ENCODE results near the gene ZNF772.

DNA sequence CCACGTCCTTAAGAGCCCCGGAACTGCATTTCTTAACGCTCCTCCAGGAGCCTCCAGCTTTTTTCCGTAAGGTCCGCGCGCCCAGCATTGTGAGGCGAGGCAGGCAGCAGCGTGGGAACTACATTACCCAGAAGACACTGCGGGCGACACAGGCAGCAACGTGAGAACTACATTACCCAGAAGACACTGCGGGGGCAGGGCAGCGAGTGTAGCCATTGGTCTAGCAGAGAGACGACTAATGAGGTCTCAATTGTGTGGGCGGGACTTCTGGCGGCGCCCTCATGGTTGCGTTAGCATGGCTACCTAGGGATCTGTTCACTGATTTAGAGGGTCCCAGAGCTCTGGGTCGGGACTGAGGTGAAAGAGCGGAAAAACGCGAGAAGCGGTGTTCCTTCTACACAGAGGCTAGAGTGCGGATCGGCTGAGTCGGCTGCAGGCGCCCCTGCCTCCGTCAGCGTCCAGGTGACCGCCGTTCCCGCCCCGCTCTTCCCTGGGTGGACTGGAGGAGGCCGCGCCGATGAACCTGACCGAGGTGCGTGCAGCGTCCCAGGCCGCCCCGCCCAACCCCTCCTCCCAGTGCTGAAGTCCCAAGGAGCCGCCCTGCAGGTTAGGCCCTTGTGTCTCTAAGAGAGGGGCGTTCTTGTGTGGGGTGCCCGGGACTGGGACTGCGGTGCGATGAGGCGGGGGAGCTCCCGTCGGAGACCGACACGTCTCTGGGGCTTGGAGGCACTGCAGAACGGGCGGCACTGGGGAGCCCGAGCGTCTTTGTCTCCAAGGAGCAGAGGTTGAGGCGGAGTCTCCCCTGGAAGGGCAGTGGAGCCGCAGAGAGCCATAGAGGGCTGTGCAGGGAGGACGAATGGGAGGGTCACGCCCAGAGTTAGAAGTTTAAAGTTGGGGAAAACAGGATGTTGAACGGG, 42.0 kb downstream of the ZNF772 start, which contains the start of gene ZNF749:
- TF ChIP-seq RAD21 (IDR thresholded peaks at IDR 0.05 in 1 of 2, conservative IDR thresholded peaks at IDR 0.05 in 1 of 2; ENCODE audit: low read depth in 2 of 2, low read length in 2 of 2): no peak
- TF ChIP-seq, protein P1, sequence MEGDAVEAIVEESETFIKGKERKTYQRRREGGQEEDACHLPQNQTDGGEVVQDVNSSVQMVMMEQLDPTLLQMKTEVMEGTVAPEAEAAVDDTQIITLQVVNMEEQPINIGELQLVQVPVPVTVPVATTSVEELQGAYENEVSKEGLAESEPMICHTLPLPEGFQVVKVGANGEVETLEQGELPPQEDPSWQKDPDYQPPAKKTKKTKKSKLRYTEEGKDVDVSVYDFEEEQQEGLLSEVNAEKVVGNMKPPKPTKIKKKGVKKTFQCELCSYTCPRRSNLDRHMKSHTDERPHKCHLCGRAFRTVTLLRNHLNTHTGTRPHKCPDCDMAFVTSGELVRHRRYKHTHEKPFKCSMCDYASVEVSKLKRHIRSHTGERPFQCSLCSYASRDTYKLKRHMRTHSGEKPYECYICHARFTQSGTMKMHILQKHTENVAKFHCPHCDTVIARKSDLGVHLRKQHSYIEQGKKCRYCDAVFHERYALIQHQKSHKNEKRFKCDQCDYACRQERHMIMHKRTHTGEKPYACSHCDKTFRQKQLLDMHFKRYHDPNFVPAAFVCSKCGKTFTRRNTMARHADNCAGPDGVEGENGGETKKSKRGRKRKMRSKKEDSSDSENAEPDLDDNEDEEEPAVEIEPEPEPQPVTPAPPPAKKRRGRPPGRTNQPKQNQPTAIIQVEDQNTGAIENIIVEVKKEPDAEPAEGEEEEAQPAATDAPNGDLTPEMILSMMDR (IDR thresholded peaks at IDR 0.05; ENCODE audit: control extremely low read depth in 1 of 3, insufficient read depth in 1 of 3, low read depth in 1 of 3, low read length in 3 of 3): no peak; a peak in 1 of 4 replicates
- TF ChIP-seq BRCA1 (IDR thresholded peaks at IDR 0.05; ENCODE audit: low read depth, low read length): no peak

Measured in H1 (cell line).